ENCODE results near the gene AUH.

GRCh38 chr9:91298311-91298710, 63.4 kb downstream of the AUH start:
- TF ChIP-seq CTCF (IDR thresholded peaks at IDR 0.05) = no peak
- TF ChIP-seq POLR2A (IDR thresholded peaks at IDR 0.05) = no peak

Data from Peyer's patch (tissue), 4 donors.